SU-DHL-6 (cell line): ENCODE results near the gene SHC2.

Experiments used
- H2AFZ ChIP-seq: fragments of 200-600 bp; sonication (generic); 2 replicates; pipeline ENCODE4 v1.6.1; 2014; ENCODE audit warnings: low read depth, mild to moderate bottlenecking, moderate library complexity, mixed read lengths, antibody characterized with exemption, low read length; ENCODE audit not compliant: severe bottlenecking
- H3F3A ChIP-seq: fragments of 200-600 bp; shearing (Covaris generic); 2 replicates; pipeline ENCODE4 v1.6.0; 2016; ENCODE audit warnings: antibody characterized with exemption, mild to moderate bottlenecking; ENCODE audit not compliant: insufficient read depth
- H3K27ac ChIP-seq: fragments of 200-600 bp; sonication (generic); 2 replicates; pipeline ENCODE4 v1.5.1; 2016; ENCODE audit warnings: low read depth, mild to moderate bottlenecking, low read length, moderate library complexity, mixed read lengths
- H3K27me3 ChIP-seq: fragments of 200-600 bp; sonication (generic), shearing (Covaris generic); 2 replicates; pipeline ENCODE4 v1.6.0; 2014; ENCODE audit warnings: mild to moderate bottlenecking, low read length
- H3K36me3 ChIP-seq: fragments of 200-600 bp; sonication (generic); 2 replicates; pipeline ENCODE4 v1.6.1; 2014; ENCODE audit warnings: mild to moderate bottlenecking, low read length, mixed read lengths
- H3K4me2 ChIP-seq: fragments of 300-600, 200-600 bp; shearing (Covaris generic), sonication (generic); 2 replicates; pipeline ENCODE4 v1.6.0; 2014; ENCODE audit warnings: low read length, low read depth, mild to moderate bottlenecking; ENCODE audit not compliant: poor library complexity, severe bottlenecking
- H3K4me3 ChIP-seq: fragments of 200-600 bp; sonication (generic); 2 replicates; pipeline ENCODE4 v1.5.1; 2014; ENCODE audit warnings: antibody characterized with exemption, low read length, mild to moderate bottlenecking, mixed read lengths; ENCODE audit not compliant: insufficient read depth, poor library complexity, severe bottlenecking
- H3K79me2 ChIP-seq: fragments of 200-600 bp; sonication (generic); 2 replicates; pipeline ENCODE4 v1.6.1; 2014; ENCODE audit warnings: mild to moderate bottlenecking, low read length, moderate library complexity; ENCODE audit not compliant: insufficient read depth
- H3K9ac ChIP-seq: fragments of 200-600 bp; sonication (generic); 2 replicates; pipeline ENCODE4 v1.7.0; 2014; ENCODE audit warnings: mild to moderate bottlenecking, low read length
- H3K9me2 ChIP-seq: fragments of 200-600 bp; sonication (generic); replicated peaks from 2 replicates; pipeline ENCODE4 v1.6.1; 2014; ENCODE audit warnings: low read length; ENCODE audit not compliant: insufficient read depth
- H3K9me3 ChIP-seq: fragments of 200-600 bp; sonication (generic); 2 replicates; pipeline ENCODE4 v1.6.1; 2014; ENCODE audit warnings: low read length, mixed read lengths; ENCODE audit not compliant: insufficient read depth
- H4K20me1 ChIP-seq: fragments of 200-600 bp; sonication (generic); 2 replicates; pipeline ENCODE4 v1.6.1; 2014; ENCODE audit warnings: low read depth, mild to moderate bottlenecking, antibody characterized with exemption, low read length, moderate library complexity, mixed read lengths
- EZH2phosphoT487 ChIP-seq: fragments of 200-600 bp; sonication (generic), shearing (Covaris generic); conservative IDR thresholded peaks from 2 replicates; pipeline ENCODE4 v1.6.1; 2018; ENCODE audit warnings: mild to moderate bottlenecking, antibody characterized with exemption, low read length, moderate library complexity, mixed read lengths
- TF ChIP-seq, protein P1 (sequence below): fragments of 200-600 bp; sonication (generic); IDR thresholded peaks from one replicate; pipeline ENCODE4 v1.5.1; 2017; ENCODE audit warnings: antibody characterized with exemption, mild to moderate bottlenecking, low read length, moderate library complexity; ENCODE audit not compliant: insufficient read depth, poor library complexity, severe bottlenecking

The SHC2 gene

GRCh38 chr19:467554-467953 lies 6.7 kb upstream of the SHC2 start:
- no peak for TF ChIP-seq EZH2phosphoT487
- TF ChIP-seq, protein P1, sequence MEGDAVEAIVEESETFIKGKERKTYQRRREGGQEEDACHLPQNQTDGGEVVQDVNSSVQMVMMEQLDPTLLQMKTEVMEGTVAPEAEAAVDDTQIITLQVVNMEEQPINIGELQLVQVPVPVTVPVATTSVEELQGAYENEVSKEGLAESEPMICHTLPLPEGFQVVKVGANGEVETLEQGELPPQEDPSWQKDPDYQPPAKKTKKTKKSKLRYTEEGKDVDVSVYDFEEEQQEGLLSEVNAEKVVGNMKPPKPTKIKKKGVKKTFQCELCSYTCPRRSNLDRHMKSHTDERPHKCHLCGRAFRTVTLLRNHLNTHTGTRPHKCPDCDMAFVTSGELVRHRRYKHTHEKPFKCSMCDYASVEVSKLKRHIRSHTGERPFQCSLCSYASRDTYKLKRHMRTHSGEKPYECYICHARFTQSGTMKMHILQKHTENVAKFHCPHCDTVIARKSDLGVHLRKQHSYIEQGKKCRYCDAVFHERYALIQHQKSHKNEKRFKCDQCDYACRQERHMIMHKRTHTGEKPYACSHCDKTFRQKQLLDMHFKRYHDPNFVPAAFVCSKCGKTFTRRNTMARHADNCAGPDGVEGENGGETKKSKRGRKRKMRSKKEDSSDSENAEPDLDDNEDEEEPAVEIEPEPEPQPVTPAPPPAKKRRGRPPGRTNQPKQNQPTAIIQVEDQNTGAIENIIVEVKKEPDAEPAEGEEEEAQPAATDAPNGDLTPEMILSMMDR = no peak
- Histone ChIP-seq H3F3A (no peaks in the 10 kb centered on the region), H3K4me3 (no peak overlapping the region), H4K20me1 (no peaks in the 10 kb centered on the region), H3K9me2 (no peaks in the 10 kb centered on the region), H3K27me3 (no peaks in the 10 kb centered on the region), H3K9me3 (no peaks in the 10 kb centered on the region), H3K36me3 (no peaks in the 10 kb centered on the region), H3K4me2 (no peak overlapping the region), H2AFZ (no peak overlapping the region), H3K79me2 (no peaks in the 10 kb centered on the region), H3K27ac (no peak overlapping the region), H3K9ac (no peak overlapping the region)

DNA sequence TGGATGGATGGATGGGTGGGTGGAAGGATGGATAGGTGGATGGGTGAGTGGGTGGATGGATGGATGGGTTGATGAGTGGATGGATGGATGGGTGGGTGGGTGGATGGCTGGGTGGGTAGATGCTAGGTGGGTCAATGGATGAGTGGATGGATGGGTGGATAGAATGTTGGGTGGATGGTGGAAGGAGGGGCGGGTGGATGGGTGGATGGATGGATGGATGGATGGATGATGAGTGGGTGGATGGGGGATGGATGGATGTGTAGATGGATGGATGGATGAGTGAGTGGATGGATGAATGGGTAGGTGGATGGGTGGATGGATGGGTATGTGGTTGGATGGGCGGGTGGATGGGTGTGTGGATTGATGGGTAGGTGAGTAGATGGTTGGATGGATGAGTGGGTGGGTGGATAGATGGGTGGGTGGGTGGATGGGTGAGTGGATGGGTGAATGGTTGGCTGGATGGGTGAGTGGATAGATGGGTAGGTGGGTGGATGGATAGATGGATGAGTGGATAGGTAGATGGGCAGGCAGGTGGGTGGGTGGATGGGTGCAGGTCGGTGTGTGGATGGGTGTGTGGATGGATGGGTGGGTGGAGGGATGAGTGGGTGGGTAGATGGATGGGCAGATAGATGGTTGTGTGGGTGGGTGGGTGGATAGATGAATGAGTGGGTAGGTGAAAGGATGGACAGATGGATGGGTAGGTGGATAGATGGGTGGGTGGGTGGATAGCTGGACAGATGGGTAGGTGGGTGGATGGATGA lies 4.4 kb upstream of the SHC2 start:
- Histone ChIP-seq H3K9me2 (no peaks in the 10 kb centered on the region), H3F3A (no peaks in the 10 kb centered on the region), H3K4me3 (no peak overlapping the region), H3K27me3 (no peaks in the 10 kb centered on the region), H3K27ac (no peak overlapping the region), H3K36me3 (no peaks in the 10 kb centered on the region), H3K9me3 (no peaks in the 10 kb centered on the region), H2AFZ (no peak overlapping the region), H3K79me2 (no peaks in the 10 kb centered on the region), H3K9ac (no peak overlapping the region), H4K20me1 (no peaks in the 10 kb centered on the region), H3K4me2 (no peak overlapping the region)
- TF ChIP-seq, protein P1 = no peak
- TF ChIP-seq EZH2phosphoT487 = no peak

- H3K27me3 ChIP-seq = no peaks in the 10 kb centered on the region
- H3K36me3 ChIP-seq = no peaks in the 10 kb centered on the region
- no peaks in the 10 kb centered on the region for H3F3A ChIP-seq
- no peak overlapping the region for H3K9ac ChIP-seq
- no peak for TF ChIP-seq EZH2phosphoT487
- TF ChIP-seq, protein P1 = no peak
- H3K4me3 ChIP-seq = no peak overlapping the region
- no peaks in the 10 kb centered on the region for H3K9me2 ChIP-seq
- H3K4me2 ChIP-seq = no peak overlapping the region
- no peak overlapping the region for H2AFZ ChIP-seq
- H3K27ac ChIP-seq = no peak overlapping the region
- no peaks in the 10 kb centered on the region for H3K9me3 ChIP-seq
- H3K79me2 ChIP-seq = no peaks in the 10 kb centered on the region
- no peaks in the 10 kb centered on the region for H4K20me1 ChIP-seq
Observed at GRCh38 chr19:464208-464545, 3.3 kb upstream of the SHC2 start.
